GM19035 (cell line): ENCODE results near the gene MYH10.

Source experiments
- ATAC-seq: cut with Tn5 transposase; IDR thresholded peaks from one replicate; pipeline ENCODE4 v1.9.1; 2021; ENCODE audit not compliant: unreplicated experiment

The MYH10 gene

DNA sequence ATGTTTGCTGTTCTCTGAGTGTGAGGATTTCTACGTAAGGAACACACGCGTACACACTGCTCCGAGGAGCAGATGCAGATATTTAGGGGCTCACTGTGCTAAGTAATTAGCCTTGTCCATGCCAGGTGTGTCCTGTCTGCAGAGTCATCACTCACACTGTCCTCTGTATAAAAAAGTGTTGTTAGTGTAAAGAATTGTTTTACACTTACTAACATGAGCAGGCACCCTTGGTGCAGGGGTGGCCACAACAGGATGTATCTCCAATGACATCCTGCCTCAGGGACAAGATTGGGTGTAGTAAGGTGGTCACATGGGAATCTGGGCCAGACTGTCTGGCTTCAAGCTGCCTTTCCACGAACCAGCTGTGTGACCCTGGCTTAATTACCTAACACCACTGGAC lies 130.9 kb downstream of the MYH10 start:
- no peak for ATAC-seq

DNA sequence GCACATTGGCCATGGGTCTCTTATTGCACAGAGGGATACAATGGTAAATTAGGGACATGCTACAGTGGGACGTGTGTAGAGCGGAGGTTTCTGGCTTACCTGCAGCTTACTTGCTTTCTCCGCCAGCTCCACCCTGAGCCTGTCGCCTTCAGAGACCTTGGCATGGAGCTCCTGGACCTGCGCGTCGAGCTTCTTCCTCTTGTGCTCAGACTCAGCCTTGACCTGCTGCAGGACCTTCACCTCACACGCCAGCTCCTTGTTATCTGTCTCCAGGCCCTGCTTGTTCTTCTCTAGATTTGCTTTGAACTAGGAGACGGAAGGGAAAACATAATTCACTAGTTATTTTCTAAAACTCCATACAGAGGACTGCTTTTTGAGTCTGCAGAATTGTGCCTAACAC lies 131.4 kb downstream of the MYH10 start:
- ATAC-seq, result no peak

DNA sequence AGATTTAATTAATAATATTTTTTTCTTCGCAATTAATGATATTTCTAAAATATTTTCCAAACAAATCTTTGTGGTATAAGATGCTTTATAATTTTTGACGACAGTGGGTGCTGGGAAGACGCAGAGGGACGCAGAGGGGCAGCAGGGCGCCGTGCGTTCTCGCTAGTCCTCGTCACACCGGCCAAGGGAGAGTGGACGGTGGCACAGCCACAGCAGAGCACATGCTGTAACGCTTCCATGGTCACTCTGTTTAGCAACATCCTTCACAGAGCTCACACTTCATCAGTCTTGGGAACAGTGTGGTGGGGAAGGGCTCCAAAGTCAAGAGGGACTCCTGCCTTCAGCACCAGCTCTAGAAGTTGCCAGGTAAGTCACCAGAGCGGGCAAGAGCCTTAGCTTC lies 134.4 kb downstream of the MYH10 start:
- no peak for ATAC-seq

DNA sequence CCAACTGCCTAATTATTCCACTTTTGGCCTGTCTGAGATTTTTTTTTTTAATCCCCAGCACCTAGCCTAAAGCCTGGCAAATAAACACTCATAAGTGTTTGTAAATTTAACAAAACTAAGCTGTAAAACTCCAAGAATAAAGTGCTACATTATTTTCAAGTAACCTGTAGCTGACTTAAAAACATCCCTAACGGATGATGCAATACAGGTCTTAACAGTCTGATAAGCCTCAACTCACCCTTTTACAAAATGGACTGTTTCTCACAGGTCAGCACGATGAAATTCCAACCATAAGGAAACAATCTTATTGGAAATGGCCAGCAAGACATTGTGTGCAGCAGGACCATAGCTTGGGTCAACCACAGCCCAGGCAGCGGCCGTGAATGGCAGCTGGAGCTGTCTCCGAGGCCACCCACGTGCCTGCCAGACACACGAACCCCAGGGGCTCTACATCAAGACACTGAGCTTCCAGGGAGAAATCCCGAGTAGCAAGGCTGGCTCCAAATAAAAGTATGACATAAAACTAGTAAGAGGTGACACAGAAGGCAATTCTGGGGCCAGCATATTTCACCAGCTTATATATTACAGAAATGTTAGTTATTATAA lies 135.9 kb downstream of the MYH10 start:
- no peak for ATAC-seq

DNA sequence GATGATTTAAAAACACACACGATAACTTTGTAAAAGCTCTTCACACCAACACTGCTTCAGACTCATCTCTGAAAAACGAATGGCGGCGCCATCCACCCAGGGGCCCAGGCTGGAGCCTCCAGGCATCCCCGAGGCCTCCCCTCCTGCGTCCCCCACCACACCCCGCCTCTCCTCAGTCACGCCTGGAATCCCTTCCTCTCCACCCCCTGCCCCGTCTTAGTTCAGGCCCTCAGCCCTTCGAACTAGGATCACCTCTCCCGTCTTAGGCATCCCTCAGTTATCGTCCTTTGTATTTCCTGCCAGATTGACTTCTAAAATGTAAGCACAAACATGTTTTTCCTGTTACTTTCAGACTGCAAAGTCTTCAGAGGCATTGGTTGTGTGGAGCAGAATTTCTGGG lies 136.5 kb downstream of the MYH10 start:
- ATAC-seq, result no peak

DNA sequence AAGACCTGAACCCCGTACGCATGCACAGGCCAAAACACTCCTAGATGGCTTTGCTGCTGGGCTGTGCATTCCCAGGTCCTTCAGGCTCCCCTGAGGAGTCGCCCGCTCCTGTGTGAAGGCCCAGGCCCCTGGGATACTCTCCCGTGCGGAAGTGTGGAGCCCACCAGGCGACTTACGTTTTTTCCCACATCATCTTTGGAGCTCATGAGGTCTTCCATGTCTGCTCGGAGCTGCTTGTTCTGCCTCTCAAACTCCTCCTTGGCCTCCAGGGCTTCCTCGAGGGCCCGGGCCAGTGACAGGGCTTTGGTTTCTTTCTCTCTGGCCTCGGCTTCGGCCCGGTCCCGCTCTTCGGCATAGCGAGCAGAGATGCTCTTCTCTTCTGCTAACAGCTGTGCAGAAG lies 138.4 kb downstream of the MYH10 start:
- no peak for ATAC-seq

DNA sequence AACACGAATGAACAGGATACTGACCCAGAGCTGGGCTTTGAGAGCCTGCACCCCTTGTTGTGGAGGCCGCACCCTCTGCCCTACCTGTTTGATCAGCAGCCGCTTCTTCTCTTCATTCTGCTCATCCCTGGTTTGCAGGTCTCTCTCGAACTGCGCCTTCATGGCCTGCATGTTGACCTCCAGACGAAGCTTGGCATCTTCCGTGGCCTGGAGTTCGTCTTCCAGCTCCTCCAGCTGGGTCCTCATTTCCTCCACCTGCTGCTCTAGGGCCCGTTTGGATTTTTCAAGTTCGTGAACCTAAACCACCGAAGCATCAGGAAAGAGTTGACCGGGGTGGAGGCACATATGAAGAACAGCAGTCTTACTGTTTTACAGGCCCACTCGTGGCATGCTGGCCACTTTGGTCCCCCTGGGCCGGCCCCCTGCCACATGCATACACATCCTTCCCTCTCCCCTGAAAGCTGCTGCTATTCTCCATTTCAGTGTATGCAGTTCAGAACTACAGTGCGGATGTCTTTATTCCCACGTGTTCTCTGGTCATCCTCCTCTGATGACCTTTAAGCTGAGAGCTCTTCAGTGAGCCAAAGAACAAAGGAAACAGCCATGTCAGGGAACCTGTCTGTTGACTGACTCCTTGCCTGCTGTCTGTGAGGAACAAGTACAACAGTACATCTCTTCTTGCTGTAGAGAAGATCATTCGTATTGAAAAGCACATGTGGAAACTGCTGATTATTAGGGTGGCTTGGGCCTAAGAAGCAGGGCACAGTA lies 140.1 kb downstream of the MYH10 start:
- no peak for ATAC-seq

DNA sequence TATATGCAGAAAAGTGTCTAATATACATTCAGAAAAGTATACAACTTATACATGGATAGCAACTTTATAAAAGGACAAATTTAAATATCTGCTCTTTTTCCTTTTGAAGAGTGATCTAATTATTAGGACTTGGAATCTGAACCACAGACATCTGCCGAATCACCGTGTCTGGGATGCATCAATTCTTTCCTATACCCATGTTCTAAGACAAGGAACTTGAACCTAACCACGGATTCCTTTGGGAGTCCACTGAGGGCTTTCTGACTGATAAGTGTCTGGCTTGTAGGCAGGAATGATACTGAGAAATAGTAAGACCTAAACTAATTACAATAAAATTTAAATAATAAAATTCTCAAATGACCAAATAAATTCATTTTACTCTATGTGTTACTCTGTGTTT lies 140.7 kb downstream of the MYH10 start:
- no peak for ATAC-seq

DNA sequence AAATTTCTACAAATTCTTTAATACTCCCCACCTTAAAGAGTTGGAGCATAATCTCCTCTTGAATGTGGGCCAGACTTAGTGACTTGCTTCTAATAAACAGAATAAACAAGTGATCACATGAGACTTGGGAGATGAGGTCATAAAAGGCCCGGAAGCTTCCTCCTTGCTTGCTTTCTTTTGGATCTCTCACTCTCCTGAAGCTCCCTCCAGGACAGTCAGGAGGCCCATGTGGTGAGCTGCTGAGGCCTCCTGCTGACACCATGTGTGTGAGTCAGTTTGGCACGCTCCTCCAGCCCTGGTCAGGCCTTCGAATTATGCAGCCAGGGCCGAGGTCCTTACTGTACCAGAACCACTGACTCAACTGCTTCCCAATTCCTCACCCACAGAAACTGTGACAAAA lies 141.6 kb downstream of the MYH10 start:
- no peak for ATAC-seq

DNA sequence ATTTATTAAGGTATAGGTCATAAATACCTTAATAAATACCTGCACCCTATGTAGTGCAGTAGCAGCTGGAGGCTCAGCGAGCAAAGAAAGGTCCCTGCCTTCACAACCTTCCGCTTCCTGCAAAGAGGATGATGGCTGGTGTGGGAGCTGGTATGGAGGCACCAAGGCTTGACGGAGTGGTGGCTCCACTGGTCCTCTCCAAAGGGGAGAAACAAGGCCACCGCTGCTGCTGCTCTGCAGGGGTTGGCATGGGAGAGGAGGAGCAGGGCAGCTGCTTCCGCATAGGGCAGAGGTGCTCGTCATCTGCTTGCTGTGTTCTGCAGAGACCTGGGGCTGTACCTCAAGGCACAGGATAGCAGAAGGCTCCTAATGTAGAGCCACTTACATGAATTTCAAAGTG lies 142.0 kb downstream of the MYH10 start:
- ATAC-seq, result no peak

DNA sequence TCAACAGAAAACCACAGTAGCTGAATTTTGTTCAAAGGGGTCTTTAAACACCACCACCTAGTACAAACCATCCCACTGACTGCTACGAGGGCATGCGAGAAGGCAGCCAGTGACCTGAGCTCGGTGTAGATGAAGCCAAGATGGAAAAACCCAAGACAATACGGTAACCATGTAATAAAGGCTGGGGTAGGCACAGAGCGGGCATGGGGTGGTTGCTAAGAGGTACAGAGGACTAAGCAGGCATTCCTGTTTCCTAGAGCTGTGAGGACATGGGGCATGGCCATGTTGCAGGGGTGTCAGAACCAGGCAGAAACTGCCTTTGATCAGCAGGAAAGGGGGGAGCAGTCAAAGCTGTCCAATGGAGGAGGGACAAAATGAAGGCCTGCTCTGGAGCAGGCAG lies 142.8 kb downstream of the MYH10 start:
- no peak for ATAC-seq

DNA sequence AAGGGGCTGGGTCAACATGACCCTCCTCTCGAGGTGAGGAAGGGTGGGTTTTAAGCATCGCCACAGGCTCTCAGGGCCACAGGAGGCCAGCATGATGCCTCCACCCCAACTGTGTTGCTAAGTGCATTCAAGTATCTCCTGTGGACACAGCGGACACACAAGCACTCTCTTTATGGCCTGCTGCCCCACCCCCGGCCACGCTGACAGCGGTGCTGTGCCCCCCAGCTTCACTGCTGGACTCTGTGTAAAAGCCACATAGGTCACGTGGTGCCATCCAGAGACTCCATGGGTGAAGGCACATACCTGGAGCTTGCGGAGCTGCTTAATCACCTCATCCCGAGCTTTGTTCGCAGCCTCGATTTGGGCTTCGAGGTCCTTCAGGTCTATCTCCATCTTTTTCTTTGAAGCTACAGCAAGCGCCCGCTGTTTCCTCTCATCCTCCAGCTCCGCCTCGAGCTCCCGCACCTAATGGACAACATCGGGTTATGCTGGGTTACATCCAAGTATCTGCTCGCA lies 143.3 kb downstream of the MYH10 start:
- ATAC-seq, result no peak

DNA sequence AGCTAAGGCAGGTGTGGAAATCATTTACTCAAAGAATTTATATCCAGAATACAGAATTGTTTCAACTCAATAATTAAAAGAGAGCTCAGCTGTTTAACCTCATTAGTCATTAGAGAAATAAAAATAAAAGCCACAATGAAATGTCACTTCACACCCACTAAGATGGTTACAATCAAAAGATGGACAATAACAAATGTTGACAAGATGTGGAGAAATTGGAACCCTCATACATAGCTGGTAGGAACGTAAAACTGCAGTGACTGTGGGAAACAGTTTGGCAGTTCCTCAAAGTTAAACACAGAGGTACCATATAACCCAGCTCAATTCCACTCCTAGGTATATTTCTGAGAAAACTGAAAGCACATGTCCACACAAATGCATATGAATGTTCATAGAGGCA lies 145.0 kb downstream of the MYH10 start:
- no peak for ATAC-seq

DNA sequence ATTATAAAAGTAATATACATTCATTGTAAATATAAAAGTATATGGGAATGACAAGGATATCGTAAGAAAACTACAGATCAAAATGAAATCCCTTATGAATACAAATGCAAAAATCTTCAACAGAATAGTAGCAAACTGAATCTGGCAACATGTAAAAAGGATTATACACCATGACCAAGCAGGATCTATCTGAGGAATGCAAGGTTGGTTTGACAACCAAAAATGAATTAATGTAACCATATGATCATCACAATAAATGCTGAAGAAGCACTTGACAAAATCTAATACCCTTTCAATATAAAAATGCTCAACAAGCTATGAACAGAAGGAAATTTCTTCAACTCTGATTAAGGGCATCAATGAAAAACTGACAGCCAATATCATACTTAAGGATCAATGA lies 146.1 kb downstream of the MYH10 start:
- ATAC-seq, result no peak

DNA sequence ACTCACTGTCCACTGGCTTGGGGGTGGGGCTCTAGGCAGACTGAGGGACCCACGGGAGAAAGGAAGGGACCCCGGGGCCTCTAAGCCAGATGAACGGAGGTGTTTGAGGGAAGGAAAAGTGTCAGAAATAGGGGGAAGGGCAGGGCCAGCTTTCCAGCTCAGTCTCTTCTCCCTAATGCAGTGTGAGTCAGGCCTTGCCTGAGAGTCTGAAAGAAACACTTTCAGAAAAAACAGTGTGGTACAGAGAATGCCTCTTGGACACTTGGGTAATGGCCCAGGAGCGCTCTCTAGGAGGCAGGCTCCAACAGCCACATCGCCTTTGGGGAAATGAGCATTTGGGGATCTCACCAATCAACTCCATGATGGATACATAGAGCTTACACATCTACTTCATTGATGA lies 148.0 kb downstream of the MYH10 start:
- ATAC-seq, result no peak

DNA sequence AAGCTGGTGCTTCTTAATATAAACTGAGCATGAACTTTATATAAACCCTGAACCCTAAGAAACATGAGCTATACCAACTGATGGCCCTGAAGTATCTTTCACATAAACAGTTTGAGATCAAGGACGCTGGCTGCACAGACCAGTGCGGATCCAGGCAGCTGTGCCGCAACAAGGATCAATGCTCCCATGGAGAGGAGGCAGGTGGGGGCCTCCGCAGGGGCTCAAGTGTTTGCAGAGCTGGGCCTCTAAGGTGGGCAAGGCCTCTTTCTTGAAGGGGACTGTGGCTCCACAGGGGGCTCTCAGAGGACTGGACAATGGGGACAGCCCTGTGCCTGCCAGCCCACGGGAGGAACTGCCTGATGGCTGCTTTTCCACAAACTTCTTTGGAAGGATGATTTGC lies 148.8 kb downstream of the MYH10 start:
- no peak for ATAC-seq

DNA sequence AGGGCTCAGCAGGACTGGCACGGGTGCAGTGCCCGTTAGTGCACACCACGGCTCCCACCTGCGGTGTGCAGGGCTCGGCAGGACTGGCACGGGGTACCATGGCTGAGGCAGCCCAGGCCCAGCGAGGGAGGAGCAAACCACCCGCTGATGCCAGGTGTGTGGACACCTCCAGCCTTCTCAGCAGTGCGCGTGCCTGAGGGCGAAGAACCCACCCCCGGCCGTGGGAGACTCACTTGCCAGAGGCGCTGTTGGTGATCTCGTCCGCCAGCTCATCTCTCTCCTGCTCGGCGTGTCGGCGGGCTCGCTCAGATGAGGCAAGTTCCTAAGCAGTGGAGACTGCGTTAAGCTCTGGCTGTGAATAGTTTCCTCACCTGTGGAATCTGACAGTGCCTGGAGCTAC lies 149.4 kb downstream of the MYH10 start:
- no peak for ATAC-seq

DNA sequence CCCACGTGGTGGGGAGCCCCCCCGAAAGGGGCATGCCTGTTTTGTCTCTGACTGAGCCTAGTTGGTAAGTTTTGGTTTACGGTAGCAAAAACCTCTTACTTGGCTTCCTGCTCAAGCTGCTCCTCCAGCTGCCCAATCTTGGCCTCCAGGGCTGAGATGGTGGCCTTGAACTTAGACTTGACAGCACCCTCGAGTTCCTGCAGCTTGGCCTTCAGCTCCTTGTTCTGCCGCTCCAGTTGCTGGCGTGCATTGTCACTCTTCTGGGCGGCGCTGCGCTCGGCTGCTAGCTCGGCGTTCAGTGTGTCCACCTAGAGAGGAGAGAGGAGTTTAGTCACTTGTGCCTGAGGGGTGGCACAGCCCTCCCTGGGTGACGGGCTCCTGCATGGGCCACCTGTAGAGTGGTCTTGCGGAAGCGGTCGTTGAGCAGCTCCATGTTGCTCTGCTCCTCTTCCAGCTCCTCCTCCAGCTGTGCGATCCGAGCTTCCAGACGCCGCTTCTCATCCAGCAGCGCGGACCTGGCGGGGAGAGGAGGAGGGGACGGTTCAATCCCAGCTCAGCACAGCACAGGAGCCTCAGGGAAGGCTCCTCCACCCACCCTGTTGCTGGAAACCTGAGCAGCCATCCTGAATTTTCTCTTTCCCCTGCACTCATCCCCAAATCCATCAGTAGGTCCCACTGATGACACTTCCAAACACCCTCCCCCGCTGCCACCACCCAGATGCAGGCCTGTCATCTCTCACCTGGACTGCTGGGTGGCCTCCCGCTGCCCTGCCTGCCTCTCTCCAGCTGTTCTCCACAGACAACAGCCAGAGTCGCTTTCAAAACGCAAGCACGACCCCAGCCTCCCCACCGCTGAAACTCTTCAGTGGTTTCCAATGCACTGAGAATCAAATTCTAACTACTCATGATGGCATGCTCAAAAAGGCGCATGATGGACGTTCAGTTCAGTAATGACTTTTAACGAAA lies 150.2 kb downstream of the MYH10 start:
- no peak for ATAC-seq

DNA sequence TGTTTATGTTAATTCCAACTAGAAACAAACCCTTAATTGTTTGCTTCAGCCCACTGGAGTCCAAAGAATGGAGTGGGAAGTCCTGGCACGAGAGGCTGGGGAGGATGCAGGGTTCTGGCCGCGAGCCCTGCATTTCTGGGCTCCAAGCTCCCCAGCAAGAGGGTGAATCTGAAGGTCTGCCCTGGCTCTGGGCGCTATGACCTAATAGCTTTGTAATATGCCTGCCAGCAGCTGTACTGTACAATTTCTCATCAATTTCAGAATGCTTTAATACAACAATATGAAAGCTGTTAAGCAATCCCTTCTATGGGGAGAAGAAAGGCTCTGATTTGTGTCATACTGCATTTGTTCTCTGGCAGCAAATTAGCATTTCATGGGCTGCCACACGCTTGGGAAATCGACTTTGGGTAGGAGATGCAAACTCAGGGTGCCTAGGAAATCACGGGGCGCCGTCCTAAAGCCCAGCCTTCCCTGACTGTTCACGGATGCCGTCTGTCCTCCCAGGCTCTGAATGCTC lies 151.0 kb downstream of the MYH10 start:
- ATAC-seq, result no peak

DNA sequence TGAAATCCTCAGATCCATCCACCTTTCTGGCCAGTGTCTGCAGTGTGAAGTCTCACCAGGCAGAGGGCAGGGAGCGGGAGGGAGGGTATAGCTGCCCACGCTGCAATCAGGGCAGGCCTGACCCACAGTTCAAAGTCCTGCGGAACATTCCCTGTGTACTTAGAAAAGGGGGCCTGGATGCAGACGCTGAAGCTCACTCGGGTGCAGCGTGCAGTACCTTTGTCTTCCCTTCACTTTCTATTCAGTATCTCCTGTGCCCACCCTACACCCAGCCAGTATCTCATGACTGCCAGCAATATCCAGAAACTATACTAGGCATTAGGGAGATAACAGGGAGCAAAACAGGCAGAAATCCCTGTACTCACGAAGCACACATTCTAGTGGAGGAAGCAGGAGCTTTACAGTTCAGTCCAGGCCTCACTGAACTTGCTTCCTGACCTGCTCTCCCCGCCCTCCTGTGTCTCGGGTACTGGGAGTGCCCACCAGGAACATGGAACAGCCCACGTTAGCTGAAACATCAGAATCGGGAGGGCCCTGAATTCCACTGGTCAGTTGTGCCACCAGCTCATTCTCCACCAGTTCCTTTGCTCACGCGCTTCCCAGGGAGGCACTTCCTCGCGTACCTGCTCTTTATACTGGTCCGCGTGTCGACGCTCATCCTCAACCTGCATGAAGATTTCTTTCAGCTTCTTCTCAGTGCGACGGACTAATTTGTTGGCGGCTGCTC lies 152.6 kb downstream of the MYH10 start:
- no peak for ATAC-seq

DNA sequence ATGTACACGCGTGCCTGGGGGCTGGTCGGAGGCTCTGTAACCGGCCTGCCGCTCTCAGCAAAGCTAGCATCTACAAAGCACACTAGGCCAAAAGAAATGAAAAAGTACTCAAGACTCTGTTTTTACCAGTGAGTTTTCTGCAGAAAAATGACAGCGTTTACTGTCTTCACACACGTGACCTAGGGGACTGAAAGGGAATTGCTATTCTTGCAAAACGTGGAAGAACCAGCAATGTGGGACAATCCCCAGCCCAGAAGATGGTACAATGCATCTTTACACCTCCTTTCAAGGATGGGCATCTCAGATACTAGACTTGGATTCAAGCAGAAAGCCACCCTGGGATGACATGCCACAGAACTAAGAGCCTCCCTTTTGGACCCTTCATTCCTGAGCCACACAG lies 153.4 kb downstream of the MYH10 start:
- ATAC-seq, result no peak
